Trophoblast cell (in vitro differentiated cells and primary cell): ENCODE data around the gene GABRR3.

Experiments
- DNase-seq, 2 donors: peaks; one replicate each; pipeline ENCODE4 v3.0.0-alpha.2; 2016
- H2AFZ ChIP-seq: 2 replicates; pipeline ENCODE4 v1.6.1; 2013; ENCODE audit warnings: low read length, moderate library complexity, mild to moderate bottlenecking; ENCODE audit not compliant: insufficient read depth, poor library complexity
- H2AK5ac ChIP-seq: 2 replicates; pipeline ENCODE4 v1.6.1; 2013; ENCODE audit warnings: mild to moderate bottlenecking, low read length
- H2BK120ac ChIP-seq: 2 replicates; pipeline ENCODE4 v1.6.1; 2013; ENCODE audit warnings: low read length, mild to moderate bottlenecking, moderate library complexity; ENCODE audit not compliant: insufficient read depth, poor library complexity
- H2BK12ac ChIP-seq: 2 replicates; pipeline ENCODE4 v1.6.1; 2013; ENCODE audit warnings: mild to moderate bottlenecking, low read length, moderate library complexity
- H2BK5ac ChIP-seq: 2 replicates; pipeline ENCODE4 v1.6.1; 2013; ENCODE audit warnings: low read length, low read depth, moderate library complexity, mild to moderate bottlenecking; ENCODE audit not compliant: poor library complexity
- H3K14ac ChIP-seq: 2 replicates; pipeline ENCODE4 v1.6.1; 2013; ENCODE audit warnings: mild to moderate bottlenecking, low read length
- H3K18ac ChIP-seq: 2 replicates; pipeline ENCODE4 v1.6.1; 2013; ENCODE audit warnings: mild to moderate bottlenecking, low read length
- H3K23ac ChIP-seq: 2 replicates; pipeline ENCODE4 v1.6.1; 2013; ENCODE audit warnings: low read length
- H3K27ac ChIP-seq: 2 replicates; pipeline ENCODE4 v1.5.1; 2013; ENCODE audit warnings: low read depth, mild to moderate bottlenecking, inconsistent platforms, low read length, moderate library complexity
- H3K27me3 ChIP-seq: 2 replicates; pipeline ENCODE4 v1.6.1; 2013; ENCODE audit warnings: inconsistent platforms, mild to moderate bottlenecking, low read length, moderate library complexity; ENCODE audit not compliant: insufficient read depth
- H3K36me3 ChIP-seq, 2 experiments: 1 replicate in 1 of 2; 2 replicates in 1 of 2; pipeline ENCODE4 v1.6.1; 2013; ENCODE audit warnings: low read length in 2 of 2, mild to moderate bottlenecking in 2 of 2, moderate library complexity in 1 of 2; ENCODE audit not compliant: insufficient read depth in 2 of 2, control insufficient read depth in 1 of 2
- H3K4ac ChIP-seq: 2 replicates; pipeline ENCODE4 v1.6.1; 2013; ENCODE audit warnings: low read depth, mild to moderate bottlenecking, low read length, moderate library complexity
- H3K4me1 ChIP-seq, 2 experiments: 1 replicate in 1 of 2; 2 replicates in 1 of 2; pipeline ENCODE4 v1.6.1; 2013; ENCODE audit warnings: low read length in 2 of 2, mild to moderate bottlenecking in 2 of 2, moderate library complexity in 1 of 2; ENCODE audit not compliant: insufficient read depth in 2 of 2, control insufficient read depth in 1 of 2
- H3K4me2 ChIP-seq: 2 replicates; pipeline ENCODE4 v1.6.1; 2013; ENCODE audit warnings: inconsistent platforms, mild to moderate bottlenecking, low read length, moderate library complexity
- H3K4me3 ChIP-seq: 2 replicates; pipeline ENCODE4 v1.5.1; 2013; ENCODE audit warnings: mild to moderate bottlenecking, low read depth, low read length, inconsistent platforms
- H3K79me1 ChIP-seq: one replicate; pipeline ENCODE4 v1.6.1; 2013; ENCODE audit warnings: low read length
- H3K79me2 ChIP-seq: 2 replicates; pipeline ENCODE4 v1.6.1; 2013; ENCODE audit warnings: low read length, mild to moderate bottlenecking; ENCODE audit not compliant: control insufficient read depth, insufficient read depth, poor library complexity
- H3K9ac ChIP-seq: 2 replicates; pipeline ENCODE4 v1.6.1; 2013; ENCODE audit warnings: mild to moderate bottlenecking, low read length
- H3K9me3 ChIP-seq: 2 replicates; pipeline ENCODE4 v1.6.1; 2013; ENCODE audit warnings: low read depth, mild to moderate bottlenecking, control low read depth, inconsistent platforms, low read length; ENCODE audit not compliant: insufficient read depth
- H4K12ac ChIP-seq: 2 replicates; pipeline ENCODE4 v1.6.1; 2013; ENCODE audit warnings: low read depth, mild to moderate bottlenecking, low read length, moderate library complexity
- H4K8ac ChIP-seq: 2 replicates; pipeline ENCODE4 v1.6.1; 2013; ENCODE audit warnings: low read depth, mild to moderate bottlenecking, low read length, moderate library complexity
- H4K91ac ChIP-seq: one replicate; pipeline ENCODE4 v1.6.1; 2013; ENCODE audit warnings: low read depth, mild to moderate bottlenecking, low read length, moderate library complexity
- WGBS: extraction: QIAGEN DNeasy Blood & Tissue Kit; methylation state at CpG from one replicate; pipeline ENCODE4 v1.1.7; 2013; ENCODE audit warnings: missing lambda C conversion rate; ENCODE audit not compliant: insufficient read length, insufficient coverage; ENCODE audit errors: extremely low coverage; 5-methylcytosine and 5-hydroxymethylcytosine counted together

The GABRR3 gene

DNA sequence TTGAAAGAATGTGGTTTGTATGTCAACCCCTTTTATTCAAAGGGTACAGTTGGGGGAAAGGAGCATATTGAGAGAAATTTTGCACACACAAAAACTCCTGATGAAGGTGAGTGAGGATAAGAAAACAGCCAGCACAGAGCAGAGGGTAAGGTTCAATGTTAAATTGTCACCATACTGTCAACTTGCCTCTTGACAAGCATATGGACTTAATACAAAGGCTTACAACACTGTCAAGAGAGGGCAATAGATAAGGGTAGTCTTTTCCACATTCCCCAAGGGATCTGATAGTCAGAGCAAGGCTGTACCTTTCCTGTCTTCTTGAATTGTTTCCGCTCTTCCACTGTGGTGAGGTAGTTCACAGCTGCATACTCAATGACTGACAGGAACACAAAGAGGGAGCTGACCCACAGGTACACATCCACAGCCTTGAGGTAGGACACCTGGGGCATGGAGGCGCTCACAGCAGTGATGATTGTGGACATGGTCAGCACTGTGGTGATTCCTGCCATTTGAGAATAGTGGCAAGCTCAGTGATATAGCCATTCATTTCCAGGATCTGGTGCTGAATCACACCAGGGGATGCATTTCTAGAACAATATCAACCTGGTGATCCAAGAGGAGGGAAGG is 42.5 kb downstream of the GABRR3 start:
- no CpG with 5 or more reads among the region's 2 CpGs for WGBS
- Histone ChIP-seq H3K4me1 (peaks cover 0 to 3% of the 10 kb centered on the region in 2 experiments), H4K12ac (no peak overlapping the region), H2BK5ac (no peak overlapping the region), H2AFZ (no peak overlapping the region), H3K23ac (no peak overlapping the region), H3K14ac (no peak overlapping the region), H3K9me3 (peaks cover 9% of the 10 kb centered on the region), H2BK12ac (no peak overlapping the region), H3K79me1 (no peaks in the 10 kb centered on the region), H2BK120ac (no peak overlapping the region), H3K4me3 (no peak overlapping the region), H3K36me3 (no peaks in the 10 kb centered on the region), H3K27ac (no peak overlapping the region), H4K8ac (no peak overlapping the region), H3K4me2 (no peak overlapping the region), H3K27me3 (no peaks in the 10 kb centered on the region), H4K91ac (no peak overlapping the region), H3K79me2 (no peaks in the 10 kb centered on the region), H3K18ac (no peak overlapping the region), H3K9ac (no peak overlapping the region), H3K4ac (no peak overlapping the region), H2AK5ac (no peak overlapping the region)
- no peak for DNase-seq

DNA sequence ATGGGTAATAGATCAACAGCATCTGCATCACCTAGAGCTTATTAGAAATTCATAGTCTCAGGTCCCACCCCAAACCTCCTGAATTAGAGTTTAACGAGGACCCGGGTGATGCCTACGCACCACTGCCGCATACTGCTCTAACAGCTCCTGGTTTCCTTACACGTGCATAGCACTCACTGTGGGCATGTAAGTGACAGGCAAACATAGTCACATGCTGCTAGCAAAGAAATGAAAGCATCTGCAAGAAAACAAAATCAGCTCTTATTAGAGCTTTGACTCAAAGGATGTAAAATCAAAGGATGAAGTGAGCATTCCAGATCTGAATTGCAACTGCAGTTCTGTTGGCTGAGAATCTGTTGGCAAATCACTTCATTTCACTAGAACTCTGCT is 43.8 kb downstream of the GABRR3 start:
- no peak overlapping the region for H2BK5ac ChIP-seq
- no peaks in the 10 kb centered on the region for H3K79me2 ChIP-seq
- H3K79me1 ChIP-seq: no peaks in the 10 kb centered on the region
- peaks cover 0 to 3% of the 10 kb centered on the region in 2 experiments for H3K4me1 ChIP-seq
- WGBS: no CpG with 5 or more reads among the region's 5 CpGs
- DNase-seq: no peak
- no peak overlapping the region for H2AFZ ChIP-seq
- H4K91ac ChIP-seq: no peak overlapping the region
- H3K4ac ChIP-seq: no peak overlapping the region
- no peak overlapping the region for H3K27ac ChIP-seq
- H3K9me3 ChIP-seq: peaks cover 9% of the 10 kb centered on the region
- no peak overlapping the region for H3K4me2 ChIP-seq
- no peak overlapping the region for H2BK12ac ChIP-seq
- no peak overlapping the region for H3K23ac ChIP-seq
- H3K4me3 ChIP-seq: no peak overlapping the region
- H3K18ac ChIP-seq: no peak overlapping the region
- no peak overlapping the region for H3K14ac ChIP-seq
- H2AK5ac ChIP-seq: no peak overlapping the region
- no peak overlapping the region for H4K8ac ChIP-seq
- H3K36me3 ChIP-seq: no peaks in the 10 kb centered on the region
- H4K12ac ChIP-seq: no peak overlapping the region
- H3K27me3 ChIP-seq: no peaks in the 10 kb centered on the region
- no peak overlapping the region for H3K9ac ChIP-seq
- no peak overlapping the region for H2BK120ac ChIP-seq

DNA sequence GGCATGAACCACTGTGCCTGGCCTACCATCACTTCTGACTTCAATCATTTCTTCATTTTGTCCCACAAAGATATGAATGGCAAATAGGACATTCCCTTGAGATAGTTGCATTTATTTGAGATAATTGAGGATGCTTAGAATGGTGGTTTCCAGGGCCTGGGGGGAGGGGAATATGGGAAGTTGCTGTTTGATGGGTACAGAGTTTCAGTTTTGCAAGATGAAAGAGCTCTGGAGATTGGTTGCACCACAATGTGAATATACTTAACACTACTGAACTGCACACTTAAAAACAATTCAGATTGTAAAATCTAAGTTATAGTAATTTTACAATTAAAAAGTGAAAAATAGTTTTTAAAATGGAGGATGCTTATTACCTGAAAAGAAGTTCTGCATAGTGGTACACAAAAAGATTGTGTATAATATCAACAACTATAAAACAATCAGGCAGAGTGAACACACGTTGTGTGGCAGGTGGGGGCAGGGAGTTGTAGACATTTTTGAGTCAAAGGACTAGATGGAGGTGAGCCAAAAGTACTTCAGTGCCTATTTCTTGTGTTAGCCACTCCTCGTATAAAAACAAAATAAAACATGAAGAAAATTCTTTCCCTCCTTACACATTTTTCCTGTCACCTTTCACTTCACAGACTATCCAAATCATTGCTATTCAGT is 44.4 kb downstream of the GABRR3 start:
- no CpG with 5 or more reads among the region's 2 CpGs for WGBS

DNA sequence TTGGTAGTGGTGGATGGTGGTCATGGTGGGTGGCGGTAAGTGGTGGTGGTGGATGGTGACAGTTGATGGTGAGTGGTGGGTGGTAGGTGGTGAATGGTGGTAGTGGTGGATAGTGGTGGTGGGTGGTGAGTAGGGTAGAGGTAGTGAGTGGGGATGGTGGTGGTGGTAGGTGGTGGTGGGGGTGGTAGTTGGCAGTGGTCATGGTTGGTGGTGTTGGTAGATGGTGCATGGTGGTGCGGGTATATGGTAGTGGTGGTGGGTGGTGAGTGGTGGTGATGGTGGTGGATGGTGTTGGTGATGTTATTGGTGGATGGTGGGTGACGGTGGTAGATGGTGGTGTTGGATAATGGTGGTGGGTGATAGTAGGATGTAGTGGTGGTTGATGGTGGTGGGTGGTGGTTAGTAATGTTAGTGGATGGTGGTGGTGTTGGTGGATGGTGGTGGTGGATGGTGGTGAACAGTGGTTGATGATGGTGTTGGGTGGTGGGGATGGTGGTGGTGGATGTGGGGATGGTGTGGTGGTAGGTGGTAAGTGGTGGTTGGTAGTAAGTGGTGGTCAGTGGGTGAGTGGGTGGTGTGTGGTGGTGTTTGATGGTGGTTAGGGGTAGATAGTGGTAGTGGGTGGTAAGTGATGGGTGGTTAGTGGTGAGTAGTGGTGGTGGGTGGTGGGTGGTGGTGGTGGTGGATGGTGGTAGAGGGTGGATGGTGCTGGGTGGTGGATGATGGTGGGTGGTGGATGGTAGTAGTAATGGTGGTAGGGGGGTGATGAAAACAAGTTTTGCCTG is 46.1 kb downstream of the GABRR3 start:
- no peaks in the 10 kb centered on the region for H3K79me1 ChIP-seq
- H3K36me3 ChIP-seq: no peaks in the 10 kb centered on the region
- H3K4me1 ChIP-seq: peaks cover 0 to 3% of the 10 kb centered on the region in 2 experiments
- no peak overlapping the region for H3K14ac ChIP-seq
- H3K27me3 ChIP-seq: no peaks in the 10 kb centered on the region
- H2BK120ac ChIP-seq: no peak overlapping the region
- H2AFZ ChIP-seq: no peak overlapping the region
- H2BK5ac ChIP-seq: no peak overlapping the region
- no peak for DNase-seq
- H4K12ac ChIP-seq: no peak overlapping the region
- no peak overlapping the region for H3K4ac ChIP-seq
- peaks cover 9% of the 10 kb centered on the region for H3K9me3 ChIP-seq
- H3K23ac ChIP-seq: no peak overlapping the region
- H4K8ac ChIP-seq: no peak overlapping the region
- no CpG with 5 or more reads among the region's 3 CpGs for WGBS
- H3K27ac ChIP-seq: no peak overlapping the region
- no peak overlapping the region for H3K18ac ChIP-seq
- no peaks in the 10 kb centered on the region for H3K79me2 ChIP-seq
- H2BK12ac ChIP-seq: no peak overlapping the region
- H3K4me2 ChIP-seq: no peak overlapping the region
- no peak overlapping the region for H2AK5ac ChIP-seq
- H3K9ac ChIP-seq: no peak overlapping the region
- H3K4me3 ChIP-seq: peak overlapping the region; percentile 56
- H4K91ac ChIP-seq: no peak overlapping the region

More for the DNA sequence above, 44.4 kb downstream of the GABRR3 start:
- no peak overlapping the region for H4K91ac ChIP-seq
- H3K36me3 ChIP-seq: no peaks in the 10 kb centered on the region
- no peak overlapping the region for H2AFZ ChIP-seq
- no peak overlapping the region for H2BK120ac ChIP-seq
- H3K79me1 ChIP-seq: no peaks in the 10 kb centered on the region
- H3K4me3 ChIP-seq: no peak overlapping the region
- no peak overlapping the region for H3K14ac ChIP-seq
- H4K8ac ChIP-seq: no peak overlapping the region
- H3K79me2 ChIP-seq: no peaks in the 10 kb centered on the region
- H3K23ac ChIP-seq: no peak overlapping the region
- no peak overlapping the region for H3K9ac ChIP-seq
- H3K27me3 ChIP-seq: no peaks in the 10 kb centered on the region
- no peak overlapping the region for H2BK5ac ChIP-seq
- peaks cover 9% of the 10 kb centered on the region for H3K9me3 ChIP-seq
- no peak overlapping the region for H2BK12ac ChIP-seq
- peaks cover 0 to 3% of the 10 kb centered on the region in 2 experiments for H3K4me1 ChIP-seq
- no peak overlapping the region for H3K27ac ChIP-seq
- H2AK5ac ChIP-seq: no peak overlapping the region
- H4K12ac ChIP-seq: no peak overlapping the region
- DNase-seq: no peak
- H3K4me2 ChIP-seq: no peak overlapping the region
- no peak overlapping the region for H3K4ac ChIP-seq
- H3K18ac ChIP-seq: no peak overlapping the region
